ENCODE measurements around the gene PNLDC1. TPM values are rescaled to one million over a fixed set of nuclear protein-coding genes. Genes with fewer than 3 reads are reported as not detected.

The PNLDC1 gene
- total RNA-seq, 2 donors from 2014 or later = 0.54 TPM; not detected in 1

DNA sequence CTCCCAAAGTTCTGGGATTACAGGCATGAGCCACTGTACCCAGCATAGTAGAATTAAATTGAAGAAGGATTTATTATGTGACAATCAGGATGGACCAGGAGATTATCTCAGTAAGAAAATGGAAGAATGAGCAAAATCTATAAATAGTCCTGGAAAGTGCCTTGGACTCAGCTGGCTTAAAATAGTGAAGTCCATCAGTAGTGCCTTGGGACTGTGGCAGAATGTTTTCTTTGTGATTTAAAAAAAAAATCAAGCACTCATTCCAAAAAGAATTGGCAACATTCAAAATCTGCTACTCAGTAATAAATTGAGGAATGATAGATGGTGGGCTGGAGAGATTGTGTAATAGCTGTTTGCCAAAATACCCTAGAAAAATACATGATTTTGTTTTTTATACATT is 53.7 kb downstream of the PNLDC1 start:
- TF ChIP-seq, protein P1, sequence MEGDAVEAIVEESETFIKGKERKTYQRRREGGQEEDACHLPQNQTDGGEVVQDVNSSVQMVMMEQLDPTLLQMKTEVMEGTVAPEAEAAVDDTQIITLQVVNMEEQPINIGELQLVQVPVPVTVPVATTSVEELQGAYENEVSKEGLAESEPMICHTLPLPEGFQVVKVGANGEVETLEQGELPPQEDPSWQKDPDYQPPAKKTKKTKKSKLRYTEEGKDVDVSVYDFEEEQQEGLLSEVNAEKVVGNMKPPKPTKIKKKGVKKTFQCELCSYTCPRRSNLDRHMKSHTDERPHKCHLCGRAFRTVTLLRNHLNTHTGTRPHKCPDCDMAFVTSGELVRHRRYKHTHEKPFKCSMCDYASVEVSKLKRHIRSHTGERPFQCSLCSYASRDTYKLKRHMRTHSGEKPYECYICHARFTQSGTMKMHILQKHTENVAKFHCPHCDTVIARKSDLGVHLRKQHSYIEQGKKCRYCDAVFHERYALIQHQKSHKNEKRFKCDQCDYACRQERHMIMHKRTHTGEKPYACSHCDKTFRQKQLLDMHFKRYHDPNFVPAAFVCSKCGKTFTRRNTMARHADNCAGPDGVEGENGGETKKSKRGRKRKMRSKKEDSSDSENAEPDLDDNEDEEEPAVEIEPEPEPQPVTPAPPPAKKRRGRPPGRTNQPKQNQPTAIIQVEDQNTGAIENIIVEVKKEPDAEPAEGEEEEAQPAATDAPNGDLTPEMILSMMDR (IDR thresholded peaks at IDR 0.05) = no peak
- Histone ChIP-seq H3K9me3 (no peaks in the 10 kb centered on the region), H3K27ac (peak overlapping the region; percentile 13 to 67), H3K36me3 (no peaks in the 10 kb centered on the region), H3K4me1 (ENCODE audit: control insufficient read depth in 1 of 2, low read depth in 2 of 2) (peaks cover 6 to 29% of the 10 kb centered on the region in 2 donors), H3K27me3 (replicated peaks; ENCODE audit: insufficient read depth) (no peaks in the 10 kb centered on the region), H3K4me3 (no peak overlapping the region)
- ATAC-seq (ENCODE audit: insufficient number of reproducible peaks, low FRiP score, low read depth) (peak; percentile 79), DNase-seq (ENCODE audit: low spot score) (no peak)

DNA sequence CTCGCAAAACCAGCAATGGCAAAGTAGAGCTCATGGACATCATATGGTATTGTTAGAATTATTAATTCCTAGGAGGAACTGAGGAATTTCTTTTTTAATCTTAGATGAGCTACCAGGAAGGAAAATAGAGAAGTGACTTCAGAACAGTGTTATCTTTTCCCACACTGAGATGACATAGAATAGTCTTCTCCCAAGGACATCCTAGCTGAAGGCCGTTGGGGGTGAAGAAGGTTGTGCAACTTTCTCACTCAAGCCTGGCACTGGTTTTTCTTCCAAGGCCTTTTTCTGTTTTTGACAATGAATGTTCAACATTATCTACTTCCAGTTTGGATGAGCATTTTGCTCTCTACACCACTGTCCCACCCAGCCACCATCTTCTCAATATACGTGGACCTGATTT is 54.9 kb downstream of the PNLDC1 start:
- Histone ChIP-seq H3K27me3 (replicated peaks; ENCODE audit: insufficient read depth) (no peaks in the 10 kb centered on the region), H3K4me3 (no peak overlapping the region), H3K9me3 (no peaks in the 10 kb centered on the region), H3K27ac (no peak overlapping the region), H3K36me3 (no peaks in the 10 kb centered on the region), H3K4me1 (ENCODE audit: control insufficient read depth in 1 of 2, low read depth in 2 of 2) (peaks cover 6 to 29% of the 10 kb centered on the region in 2 donors)
- ATAC-seq (ENCODE audit: insufficient number of reproducible peaks, low FRiP score, low read depth) (no peak), DNase-seq (ENCODE audit: low spot score) (no peak)
- TF ChIP-seq, protein P1 (IDR thresholded peaks at IDR 0.05) = no peak

DNA sequence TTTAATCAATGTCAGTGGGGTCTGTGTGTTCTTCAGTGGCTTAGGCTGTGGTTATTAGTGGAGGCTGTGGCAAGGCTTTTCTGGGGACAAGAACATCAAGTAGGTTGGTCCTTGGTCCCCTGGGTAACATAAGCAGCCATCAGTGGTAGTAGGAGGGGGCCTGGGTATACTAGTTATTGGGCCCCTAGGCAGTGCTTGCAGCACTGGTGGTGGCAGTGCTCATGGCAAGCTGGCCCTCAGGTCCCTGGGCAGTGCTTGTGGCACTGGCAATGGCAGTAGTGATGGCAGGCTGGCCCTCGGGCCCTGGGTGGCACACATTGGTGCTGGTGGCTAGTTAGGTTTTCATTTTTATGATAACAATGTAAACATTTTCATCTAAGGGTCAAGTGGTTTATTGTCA is 58.2 kb downstream of the PNLDC1 start:
- H3K36me3 ChIP-seq = no peaks in the 10 kb centered on the region
- DNase-seq (ENCODE audit: low spot score) (no peak), ATAC-seq (ENCODE audit: insufficient number of reproducible peaks, low FRiP score, low read depth) (no peak)
- peaks cover 6 to 14% of the 10 kb centered on the region in 2 donors for H3K4me1 ChIP-seq (ENCODE audit: control insufficient read depth in 1 of 2, low read depth in 2 of 2)
- TF ChIP-seq, protein P1 (IDR thresholded peaks at IDR 0.05) = no peak
- H3K27me3 ChIP-seq (replicated peaks; ENCODE audit: insufficient read depth) = no peaks in the 10 kb centered on the region
- no peaks in the 10 kb centered on the region for H3K9me3 ChIP-seq
- no peak overlapping the region for H3K4me3 ChIP-seq
- H3K27ac ChIP-seq = no peak overlapping the region

DNA sequence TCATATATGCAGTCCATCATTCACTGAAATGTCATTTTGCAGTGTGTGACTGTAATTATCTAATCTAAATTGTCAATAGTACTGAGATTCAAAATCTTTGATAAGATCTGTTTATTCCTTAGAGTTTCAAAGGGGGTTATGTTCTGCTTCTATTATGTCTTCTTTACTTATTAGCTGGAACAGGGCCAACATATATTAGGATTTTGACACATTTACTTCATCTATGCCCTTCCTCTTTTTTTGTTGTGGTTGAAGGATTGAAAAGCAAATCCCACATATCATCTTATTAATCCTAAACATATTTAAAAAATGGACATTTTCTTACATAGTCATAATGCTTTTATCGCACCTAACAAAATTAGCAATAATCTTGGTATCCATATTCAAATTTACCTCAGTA is 60.4 kb downstream of the PNLDC1 start:
- no peaks in the 10 kb centered on the region for H3K9me3 ChIP-seq

DNA sequence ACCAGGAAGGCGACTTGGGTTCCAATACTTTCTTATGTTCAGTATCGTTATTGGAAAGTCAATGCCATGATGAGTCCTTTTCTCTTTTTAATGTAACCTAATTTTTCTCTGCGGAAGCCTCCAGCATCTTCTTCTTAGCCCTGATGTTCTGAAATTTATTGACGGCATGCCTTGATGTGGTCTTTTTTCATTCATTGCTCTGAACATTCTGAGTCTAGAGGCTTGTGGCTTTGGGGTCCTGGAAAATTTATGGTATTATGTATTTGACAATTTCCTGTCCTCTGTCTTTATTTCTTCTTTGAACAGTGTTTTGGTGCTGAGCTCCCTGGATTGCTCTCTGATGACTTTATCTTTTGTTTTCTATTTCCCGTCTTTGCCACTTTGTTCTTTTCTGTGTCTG is 62.0 kb downstream of the PNLDC1 start:
- no peaks in the 10 kb centered on the region for H3K4me1 ChIP-seq (ENCODE audit: control insufficient read depth in 1 of 2, low read depth in 2 of 2)
- ATAC-seq (ENCODE audit: insufficient number of reproducible peaks, low FRiP score, low read depth) = no peak
- H3K9me3 ChIP-seq = no peaks in the 10 kb centered on the region
- no peak for DNase-seq (ENCODE audit: low spot score)
- TF ChIP-seq, protein P1 (IDR thresholded peaks at IDR 0.05) = no peak
- no peaks in the 10 kb centered on the region for H3K27me3 ChIP-seq (replicated peaks; ENCODE audit: insufficient read depth)
- H3K36me3 ChIP-seq = no peaks in the 10 kb centered on the region
- no peak overlapping the region for H3K27ac ChIP-seq
- H3K4me3 ChIP-seq = no peak overlapping the region

More for the DNA sequence above, 60.4 kb downstream of the PNLDC1 start:
- Histone ChIP-seq H3K4me3 (no peak overlapping the region), H3K27me3 (replicated peaks; ENCODE audit: insufficient read depth) (no peaks in the 10 kb centered on the region), H3K27ac (no peak overlapping the region), H3K4me1 (ENCODE audit: control insufficient read depth in 1 of 2, low read depth in 2 of 2) (no peaks in the 10 kb centered on the region), H3K36me3 (no peaks in the 10 kb centered on the region)
- no peak for DNase-seq (ENCODE audit: low spot score)
- ATAC-seq (ENCODE audit: insufficient number of reproducible peaks, low FRiP score, low read depth) = no peak
- TF ChIP-seq, protein P1 (IDR thresholded peaks at IDR 0.05) = no peak

All from thoracic aorta (tissue), 2 donors.